GM18507 (cell line): ENCODE results near the gene SORD.
"Not testable (repeated sequence)": the region's sequence is repeated elsewhere in the genome, so short reads cannot be mapped to it uniquely, and the experiment has no call there.

Experiments used
- DNase-seq: peaks from one replicate; pipeline ENCODE4 v3.0.0; 2011; ENCODE audit warnings: low read depth; ENCODE audit not compliant: insufficient read length; ENCODE audit errors: extremely low spot score
- FAIRE-seq: peaks from 2 replicates; lab custom pipeline; 2011; peaks lifted over from hg19 to GRCh38; lab: Jason Lieb, UNC

The SORD gene

DNA sequence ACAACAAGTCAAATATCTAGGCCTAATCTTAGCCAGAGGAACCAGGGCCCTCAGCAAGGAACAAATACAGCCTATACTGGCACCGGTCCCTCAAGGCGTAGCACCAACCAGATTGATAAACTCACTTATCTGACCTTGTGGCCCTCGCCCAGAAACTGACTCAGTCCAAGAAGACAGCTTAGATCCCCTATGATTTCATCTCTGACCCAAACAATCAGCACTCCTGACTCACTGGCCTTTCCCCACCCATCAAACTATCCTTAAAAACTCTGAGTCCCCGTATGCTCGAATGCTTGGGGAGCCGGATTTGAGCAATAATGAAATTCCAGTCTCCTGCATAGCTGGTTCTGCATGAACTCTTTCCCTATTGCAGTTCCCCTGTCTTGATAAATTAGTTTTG, 1.6 kb upstream of the SORD start:
- no peak for FAIRE-seq

DNA sequence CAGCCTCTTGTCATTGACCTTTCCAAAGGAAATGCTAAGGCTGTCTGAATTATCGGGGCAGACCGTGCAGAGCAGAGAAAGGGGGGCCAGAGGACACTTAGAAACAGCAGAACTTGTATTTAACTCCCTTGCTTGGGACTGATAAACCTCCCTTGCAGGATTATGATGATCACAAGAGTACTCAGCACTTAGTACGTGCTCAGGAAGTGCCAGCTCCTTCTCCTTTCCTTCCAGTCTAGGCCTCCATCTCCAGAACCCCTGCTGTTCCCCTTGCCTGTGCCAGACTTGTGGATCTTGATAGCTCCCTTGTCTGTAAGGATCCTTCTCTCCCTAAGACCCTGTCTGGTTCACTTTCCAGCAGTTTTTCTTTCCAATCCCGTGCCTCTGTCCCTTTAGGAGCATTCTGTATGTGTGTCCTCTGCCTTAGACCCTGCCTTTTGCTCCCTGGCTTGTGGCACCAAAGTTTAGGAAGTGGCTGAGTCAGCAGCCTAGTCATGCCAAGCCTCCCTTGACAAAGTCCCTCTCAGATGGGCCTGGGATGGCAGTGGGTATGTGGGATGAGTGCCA, 747 bp downstream of the SORD start:
- no peak for DNase-seq
- FAIRE-seq: no peak

More for the DNA sequence above, 1.6 kb upstream of the SORD start:
- DNase-seq: no peak

DNA sequence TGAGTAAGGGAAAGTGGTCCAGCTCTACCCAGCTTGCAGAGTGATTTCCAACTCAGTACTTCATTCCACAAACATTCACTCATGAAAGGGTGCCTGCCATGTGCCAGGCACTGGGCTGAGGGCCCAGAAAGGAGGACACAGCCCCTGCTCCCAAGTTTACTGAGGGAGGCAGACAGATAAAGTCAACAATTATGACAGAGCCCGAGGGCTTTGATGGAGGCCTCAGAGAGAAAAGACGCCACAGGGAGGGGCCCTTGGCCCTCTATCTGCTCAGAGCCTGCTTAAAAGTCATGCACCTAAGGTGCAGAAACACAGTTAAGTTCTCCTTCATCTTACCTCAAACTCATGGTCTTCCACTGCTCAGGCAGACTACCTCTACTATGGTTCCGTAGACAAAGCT, 1.7 kb downstream of the SORD start:
- not testable (repeated sequence) for DNase-seq, FAIRE-seq

DNA sequence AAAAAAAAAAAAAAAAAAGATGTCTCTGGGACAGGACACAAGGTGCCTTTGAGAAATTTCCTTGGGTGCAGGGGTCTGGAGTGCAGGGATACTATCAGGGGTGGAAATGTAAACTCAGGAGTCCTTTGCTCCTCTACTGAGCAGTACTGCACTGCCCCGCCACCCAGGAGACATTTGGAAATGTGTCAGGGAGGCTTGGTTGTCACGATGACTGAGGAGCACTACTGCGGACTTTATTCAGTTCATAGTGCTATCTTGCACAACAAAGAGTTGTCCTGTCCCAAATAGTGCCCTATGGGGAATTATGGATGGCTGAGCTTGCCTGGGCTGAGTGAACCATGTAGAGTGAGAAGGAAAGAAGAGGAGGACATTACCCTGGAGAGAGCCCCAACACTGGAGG, 2.6 kb downstream of the SORD start:
- FAIRE-seq, DNase-seq: not testable (repeated sequence)

DNA sequence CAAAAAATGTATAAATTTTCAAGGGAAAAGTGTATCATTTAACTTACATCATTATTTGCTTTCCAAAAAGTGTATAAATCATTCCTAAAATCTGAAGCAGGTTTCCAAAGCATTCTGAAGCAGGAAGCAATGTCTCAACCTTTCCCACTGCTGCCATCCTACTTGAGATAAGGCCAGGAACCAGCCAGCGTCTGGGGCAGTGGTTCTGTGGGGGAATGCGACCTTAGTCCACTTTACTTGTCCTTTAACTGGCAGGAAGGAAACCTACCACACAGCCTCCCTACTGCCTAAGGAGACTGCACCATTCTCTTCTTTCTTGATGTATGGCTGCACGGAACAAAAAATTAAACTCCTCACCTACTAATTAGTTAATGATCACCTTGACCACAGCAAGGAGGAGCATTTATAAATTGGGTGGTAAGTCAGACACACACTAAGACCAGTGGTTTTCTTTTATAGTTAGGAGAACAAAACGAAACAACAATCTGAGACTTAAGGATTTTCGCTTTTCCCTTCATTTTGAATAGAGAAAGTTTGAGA, 3.7 kb downstream of the SORD start:
- no peak for FAIRE-seq
- no peak for DNase-seq

DNA sequence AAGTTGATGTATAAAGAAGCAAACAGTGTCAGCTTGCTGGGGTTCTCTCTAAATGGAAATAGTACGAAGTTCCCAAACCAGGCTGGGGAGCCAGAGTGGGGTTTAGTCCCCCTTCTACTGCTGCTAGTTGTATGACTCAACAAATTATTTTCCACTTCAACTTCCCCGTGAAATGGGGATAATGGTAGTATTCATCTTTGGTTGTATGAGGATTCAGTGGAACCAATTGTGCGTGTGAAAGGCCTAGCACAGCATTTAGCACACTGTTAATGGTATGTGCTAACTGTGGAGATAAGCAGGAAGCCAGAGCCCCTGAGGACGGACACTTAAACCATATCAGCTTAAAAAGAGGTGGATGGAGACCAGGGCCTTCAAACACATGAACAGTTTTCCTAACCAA, 4.2 kb downstream of the SORD start:
- DNase-seq (no peak), FAIRE-seq (peak; percentile 21)

DNA sequence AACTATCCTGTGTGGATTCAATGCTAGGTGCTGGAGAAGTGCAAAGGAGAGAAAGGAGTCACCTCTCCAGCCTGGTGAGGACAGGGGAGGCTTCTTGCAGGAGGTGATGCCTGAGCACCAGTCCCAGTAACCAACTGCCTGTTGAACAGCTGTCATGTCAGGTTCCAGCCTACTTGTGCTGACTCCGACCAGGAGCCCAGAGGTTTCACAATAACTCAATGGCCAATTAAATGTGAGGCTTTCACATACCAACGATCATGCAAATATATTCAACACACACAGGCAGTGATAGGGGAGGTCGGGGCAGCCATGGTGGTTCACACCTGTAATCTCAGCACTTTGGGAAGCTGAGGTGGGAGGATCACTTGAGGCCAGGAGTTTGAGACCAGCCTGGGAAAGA, 7.7 kb downstream of the SORD start:
- FAIRE-seq (peak; percentile 35), DNase-seq (no peak)

DNA sequence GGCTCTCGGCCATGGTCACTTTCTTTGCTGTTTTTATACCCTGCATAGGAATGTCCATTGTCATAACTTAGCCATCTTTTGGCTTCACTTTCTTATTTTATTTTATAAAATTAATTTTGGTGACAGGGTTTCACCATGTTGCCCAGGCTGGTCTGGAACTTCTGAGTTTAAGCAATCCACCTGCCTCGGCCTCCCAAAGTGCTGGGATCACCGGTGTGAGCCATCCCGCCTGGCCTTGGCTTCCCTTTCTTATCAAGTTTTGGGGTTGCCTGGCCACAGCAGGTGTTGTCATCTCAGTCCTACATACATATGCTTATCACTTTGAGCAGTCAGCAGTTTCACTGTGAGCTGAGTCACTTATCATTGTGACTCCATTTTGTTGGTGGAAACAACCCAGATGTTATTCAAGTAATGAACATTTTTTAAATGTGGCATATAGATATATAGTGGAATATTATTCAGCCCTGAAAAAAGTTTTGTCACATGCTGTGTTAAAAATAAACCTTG, 8.6 kb downstream of the SORD start:
- FAIRE-seq, DNase-seq: not testable (repeated sequence)

DNA sequence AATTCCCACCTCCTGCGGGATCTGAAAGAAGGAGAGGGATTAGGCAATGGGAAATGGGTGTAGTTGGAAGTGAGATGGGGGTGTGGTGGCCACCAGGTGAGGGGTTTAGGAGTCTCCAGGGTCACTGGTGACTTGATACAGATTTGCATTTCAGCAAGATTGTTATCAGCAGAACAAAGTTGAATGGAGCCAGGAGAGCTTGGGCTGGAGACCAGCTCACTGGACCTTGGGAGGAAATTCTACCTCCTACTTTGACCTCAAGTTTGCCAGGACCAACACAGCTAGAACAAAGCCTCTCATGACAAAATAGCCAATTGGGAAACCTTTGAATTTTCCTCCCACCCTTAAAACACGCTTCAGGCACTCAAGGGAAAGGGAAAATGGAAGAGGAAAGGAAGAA, 9.5 kb downstream of the SORD start:
- FAIRE-seq, DNase-seq: not testable (repeated sequence)

DNA sequence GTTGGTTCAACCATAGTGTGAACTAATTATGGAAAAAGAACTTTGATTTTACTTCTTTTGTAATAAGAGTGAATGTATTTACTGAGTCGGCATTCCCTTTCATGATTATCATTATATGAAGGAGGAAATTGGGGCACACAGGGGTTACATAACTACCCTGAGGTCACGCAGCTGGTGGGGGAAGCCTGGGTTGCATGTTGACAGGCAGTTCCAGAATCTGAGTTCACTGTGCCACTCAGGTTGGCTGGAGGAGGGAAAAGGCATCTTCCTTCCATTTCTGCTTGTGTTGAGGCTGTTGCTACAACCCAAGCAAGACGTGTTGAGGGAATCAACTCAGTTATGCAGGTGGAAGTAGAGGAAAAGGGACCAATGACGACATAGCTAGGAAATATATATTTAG, 11.1 kb downstream of the SORD start:
- not testable (repeated sequence) for FAIRE-seq

DNA sequence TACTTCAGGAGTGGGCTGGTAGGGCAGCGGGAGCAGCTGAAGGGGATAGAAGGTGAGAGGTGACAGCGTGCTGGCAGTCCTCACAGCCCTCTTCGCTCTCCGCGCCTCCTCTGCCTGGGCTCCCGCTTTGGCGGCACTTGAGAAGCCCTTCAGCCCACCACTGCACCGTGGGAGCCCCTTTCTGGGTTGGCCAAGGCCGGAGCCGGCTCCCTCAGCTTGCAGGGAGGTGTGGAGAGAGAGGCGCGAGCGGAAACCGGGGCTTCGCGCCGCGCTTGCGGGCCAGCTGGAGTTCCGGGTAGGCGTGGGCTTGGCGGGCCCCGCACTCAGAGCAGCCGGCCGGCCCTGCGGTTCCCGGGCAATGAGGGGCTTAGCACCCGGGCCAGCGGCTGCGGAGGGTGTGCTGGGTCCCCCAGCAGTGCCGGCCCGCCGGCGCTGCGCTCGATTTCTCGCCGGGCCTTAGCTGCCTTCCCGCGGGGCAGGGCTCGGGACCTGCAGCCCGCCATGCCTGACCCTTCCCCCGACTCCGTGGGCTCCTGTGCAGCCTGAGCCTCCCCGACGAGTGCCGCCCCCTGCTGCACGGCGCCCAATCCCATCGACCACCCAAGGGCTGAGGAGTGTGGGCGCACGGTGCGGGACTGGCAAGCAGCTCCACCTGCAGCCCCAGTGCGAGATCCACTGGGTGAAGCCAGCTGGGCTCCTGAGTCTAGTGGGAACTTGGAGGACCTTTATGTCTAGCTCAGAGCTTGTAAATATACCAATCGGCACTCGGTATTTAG, 11.8 kb downstream of the SORD start:
- not testable (repeated sequence) for FAIRE-seq, DNase-seq

More for the DNA sequence above, 11.1 kb downstream of the SORD start:
- DNase-seq: not testable (repeated sequence)

DNA sequence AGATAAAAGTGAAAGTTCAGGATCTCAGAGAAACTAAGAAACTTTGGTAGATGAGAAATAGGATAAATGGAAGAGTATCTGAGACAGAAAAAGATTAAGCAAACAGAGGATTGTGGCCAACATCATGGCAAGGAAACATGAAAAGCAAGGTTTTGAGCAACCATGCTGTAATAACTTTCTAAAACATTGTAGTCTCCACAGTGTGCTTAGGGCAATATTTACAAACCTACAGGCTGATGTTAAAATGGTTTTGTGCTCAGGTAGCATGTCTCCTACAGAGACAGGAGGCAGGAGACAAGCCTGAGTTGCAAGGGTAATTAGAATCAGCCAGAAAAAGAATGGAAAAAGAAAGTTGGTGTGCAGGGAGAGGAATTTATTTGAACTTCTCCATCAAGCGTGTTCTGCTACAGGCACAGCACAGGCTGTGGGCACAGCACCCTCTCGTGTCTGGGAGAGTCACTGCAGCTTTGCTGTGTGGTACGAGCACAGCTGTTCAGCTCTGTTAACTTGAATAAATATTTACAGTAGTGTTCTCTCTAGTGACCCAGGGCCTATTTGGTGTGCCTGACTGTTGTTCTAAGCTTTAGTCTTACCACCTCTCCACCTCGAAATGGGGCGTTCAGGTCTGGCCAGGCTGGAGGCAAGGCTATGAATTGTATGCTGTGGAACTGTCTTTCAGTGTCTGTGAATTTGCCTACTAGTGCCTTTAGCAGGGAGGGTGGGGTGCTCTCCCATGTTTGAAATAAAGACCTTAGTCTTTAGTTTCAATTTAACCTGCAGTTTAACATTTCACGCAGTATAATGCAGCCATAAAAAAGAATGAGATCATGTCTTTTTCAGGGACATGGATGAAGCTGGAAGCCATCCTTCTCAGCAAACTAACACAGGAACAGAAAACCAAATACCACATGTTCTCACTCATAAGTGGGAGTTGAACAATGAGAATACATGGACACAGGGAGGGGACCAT, 14.1 kb downstream of the SORD start:
- not testable (repeated sequence) for FAIRE-seq, DNase-seq

DNA sequence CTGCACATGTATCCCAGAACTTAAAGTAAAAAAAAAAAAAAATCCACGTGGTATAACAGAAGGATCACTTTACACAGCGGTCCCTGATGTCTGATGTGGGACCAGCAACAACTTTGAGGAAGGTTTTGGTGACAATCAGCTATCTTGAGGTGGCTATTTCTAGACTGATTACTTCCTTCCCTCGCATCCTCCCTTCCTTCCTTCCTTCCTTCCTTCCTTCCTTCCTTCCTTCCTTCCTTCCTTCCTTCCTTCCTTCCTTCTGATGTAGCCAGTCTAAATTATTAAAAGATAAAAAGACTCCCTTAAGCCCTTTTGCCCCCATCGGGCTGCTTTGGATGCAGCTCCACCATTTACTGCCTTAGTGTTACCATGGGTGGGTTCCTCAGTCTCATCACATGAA, 14.9 kb downstream of the SORD start:
- FAIRE-seq (no peak), DNase-seq (no peak)

DNA sequence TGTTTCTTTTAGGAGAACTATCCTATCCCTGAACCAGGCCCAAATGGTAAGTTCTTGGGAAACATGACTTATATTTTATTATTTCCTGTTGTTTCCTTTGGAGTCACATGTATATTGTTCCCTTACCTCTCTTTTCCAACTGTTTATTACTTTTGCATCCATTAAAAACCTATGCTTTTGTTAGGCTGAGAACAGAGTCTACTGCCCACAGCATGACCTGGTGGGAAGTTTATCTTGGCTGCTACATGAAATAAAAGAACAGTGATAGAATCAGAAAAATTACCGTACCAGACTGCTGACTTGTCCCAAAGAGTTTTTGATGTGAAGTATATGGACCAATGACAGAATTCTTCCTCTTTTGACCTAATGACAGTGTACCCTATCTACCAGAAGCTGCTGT, 17.4 kb downstream of the SORD start:
- not testable (repeated sequence) for FAIRE-seq, DNase-seq

DNA sequence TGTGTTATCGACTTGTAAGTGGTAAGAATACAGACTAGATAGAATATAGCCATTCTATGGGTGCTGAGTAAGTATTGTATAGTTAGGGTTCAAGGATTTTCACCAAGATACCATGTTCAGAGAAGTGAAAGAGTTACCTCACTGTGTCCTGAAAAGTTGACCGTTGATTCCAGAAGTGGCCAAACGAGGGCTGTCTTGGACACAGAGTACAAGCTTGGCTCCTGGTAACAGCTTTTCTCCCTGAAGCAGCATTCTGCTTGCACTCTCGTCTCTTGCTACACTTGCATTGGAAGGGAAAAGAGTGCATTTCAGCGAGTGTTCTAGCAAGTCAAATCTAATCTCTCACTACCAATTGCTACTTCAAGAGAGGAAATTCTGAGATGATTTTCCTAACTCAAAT, 18.5 kb downstream of the SORD start:
- not testable (repeated sequence) for FAIRE-seq, DNase-seq

DNA sequence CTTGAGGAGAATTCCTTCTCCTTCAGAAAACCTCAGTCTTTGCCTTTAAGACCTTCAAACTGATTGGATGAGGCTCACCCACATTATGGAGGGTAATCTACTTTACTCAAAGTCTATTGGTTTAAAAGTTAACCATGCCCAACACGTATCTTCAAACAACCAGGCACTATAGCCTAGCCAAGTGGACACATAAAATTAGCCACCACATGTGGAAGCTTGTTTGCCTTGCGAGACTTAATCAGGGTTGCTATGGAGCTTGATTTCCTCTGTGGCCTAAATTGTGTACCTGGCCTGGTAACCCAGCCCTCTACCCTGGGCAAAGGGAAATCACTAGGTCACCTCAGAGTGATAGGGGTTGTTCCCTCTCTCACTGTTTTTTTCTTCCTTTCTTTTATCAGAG, 19.9 kb downstream of the SORD start:
- not testable (repeated sequence) for FAIRE-seq

DNA sequence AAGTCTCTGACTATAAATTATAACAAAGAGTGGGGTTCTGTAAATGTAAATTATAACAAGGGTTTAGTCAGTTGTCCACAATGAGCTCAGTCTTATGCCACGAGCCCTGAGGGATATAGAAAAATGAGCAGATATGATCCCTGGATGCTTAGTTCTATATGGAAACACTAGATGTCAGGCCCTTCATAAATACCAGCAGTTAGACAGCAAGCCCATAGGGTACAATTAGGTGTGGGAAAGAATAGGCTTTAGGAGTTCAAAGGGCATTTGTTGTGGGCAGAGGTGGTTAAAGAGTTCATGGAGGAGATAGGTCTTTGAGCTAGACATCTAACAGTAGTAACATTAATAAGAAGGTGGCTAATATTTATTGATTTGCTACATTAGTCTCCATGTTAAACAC, 21.3 kb downstream of the SORD start:
- FAIRE-seq, DNase-seq: not testable (repeated sequence)

More for the DNA sequence above, 19.9 kb downstream of the SORD start:
- DNase-seq: not testable (repeated sequence)

DNA sequence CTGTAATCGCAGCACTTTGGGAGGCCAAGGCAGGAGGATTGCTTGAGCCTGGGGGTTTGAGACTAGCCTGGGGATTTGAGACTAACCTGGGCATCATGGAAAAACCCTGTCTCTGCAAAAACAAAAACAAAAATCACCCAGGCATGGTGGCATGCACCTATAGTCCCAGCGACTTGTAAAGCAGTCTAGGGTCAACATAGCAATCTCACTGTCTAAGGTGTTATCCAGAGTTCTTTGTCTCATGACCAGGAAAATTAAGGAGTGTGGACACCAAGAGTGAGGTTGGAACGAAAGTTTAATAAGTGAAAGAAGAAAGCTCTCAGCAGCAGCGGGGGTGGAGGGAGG, 25.4 kb downstream of the SORD start:
- DNase-seq, FAIRE-seq: not testable (repeated sequence)

DNA sequence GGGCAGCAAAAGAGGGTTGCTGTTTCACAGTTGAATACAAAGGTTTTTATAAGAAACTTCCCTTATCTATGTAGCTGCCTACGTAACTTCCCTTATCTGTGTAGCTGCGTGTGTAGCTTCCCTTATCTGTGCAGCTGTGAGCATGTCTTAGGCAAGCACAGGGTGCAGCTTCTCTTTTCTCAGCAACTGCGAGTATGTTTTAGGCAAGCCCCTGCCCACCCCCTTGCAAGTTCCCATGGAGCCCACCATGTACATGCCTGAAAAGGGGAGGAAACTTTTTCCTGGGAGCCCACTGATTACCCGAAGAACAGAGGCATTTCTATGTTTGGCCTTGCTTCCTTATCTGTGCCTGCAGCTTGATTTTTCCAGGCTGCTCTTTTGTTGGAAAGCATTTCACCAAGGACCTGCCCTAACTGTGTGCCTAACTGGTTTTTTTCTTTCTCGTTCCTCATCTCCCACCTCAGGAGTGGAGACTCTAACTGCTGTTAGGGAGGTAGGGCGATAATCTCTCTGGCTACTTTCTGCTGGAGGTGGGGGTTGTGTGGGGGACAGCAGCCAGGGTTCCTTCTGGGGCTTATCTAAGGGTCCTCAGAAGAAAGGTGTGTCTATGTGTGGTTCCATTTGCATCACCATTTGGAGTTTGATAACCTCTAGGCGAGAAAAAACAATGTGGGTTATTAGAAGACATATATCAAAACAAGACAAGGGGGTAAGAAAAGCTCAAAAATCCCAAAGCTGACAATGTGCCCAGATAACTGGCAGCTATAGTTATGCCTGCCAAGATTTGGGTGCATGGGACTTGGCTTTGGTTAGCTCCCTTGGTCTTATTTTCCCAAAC, 26.0 kb downstream of the SORD start:
- DNase-seq (no peak), FAIRE-seq (no peak)
